Stimulated activated CD4-positive, alpha-beta T cell treated with anti-CD3 and anti-CD28 coated beads, Interleukin-2, amount 100 ng/mL, for 24 hours (primary cell): ENCODE results near the gene IL18BP.
A peak's percentile ranks its signal among the peaks of the same experiment; 100 is the strongest.

ENCODE experiments used
- DNase-seq, 2 donors: peaks; one replicate each; pipeline ENCODE4 v3.0.0-alpha.2; 2020

Gene IL18BP

GRCh38 chr11:71998649-71999310, at the start of gene IL18BP:
Gene IL18BP, plus strand, starts transcription at chr11:71998909. Its CDS starts 1,076 bp downstream, at chr11:71999985.
- no peak for DNase-seq

GRCh38 chr11:71949034-71949433, 49.7 kb upstream of the IL18BP start:
- no peak for DNase-seq

- no peak for DNase-seq
These were observed 46.9 kb upstream of the IL18BP start for GRCh38 chr11:71951741-71952310.

GRCh38 chr11:71955898-71956456, 42.7 kb upstream of the IL18BP start:
- DNase-seq: no peak

GRCh38 chr11:71962428-71963038, 36.2 kb upstream of the IL18BP start:
- no peak for DNase-seq

GRCh38 chr11:71963468-71963867, 35.2 kb upstream of the IL18BP start:
- DNase-seq: no peak

- DNase-seq: no peak
These were observed 34.1 kb upstream of the IL18BP start for GRCh38 chr11:71964641-71965040.

- DNase-seq: no peak
These were observed 27.0 kb upstream of the IL18BP start for GRCh38 chr11:71971680-71972079.

- no peak for DNase-seq
These were observed 22.2 kb upstream of the IL18BP start for GRCh38 chr11:71976551-71976950.

GRCh38 chr11:71977090-71977489, 21.6 kb upstream of the IL18BP start:
- no peak for DNase-seq

GRCh38 chr11:71977743-71978418, 20.8 kb upstream of the IL18BP start:
- peak; percentile 53 to 57 for DNase-seq

GRCh38 chr11:71979094-71979493, 19.6 kb upstream of the IL18BP start:
- DNase-seq: no peak

- DNase-seq: no peak
These were observed 19.1 kb upstream of the IL18BP start for GRCh38 chr11:71979602-71980001.

- DNase-seq: no peak
These were observed 12.6 kb upstream of the IL18BP start for GRCh38 chr11:71986131-71986530.

GRCh38 chr11:71987521-71987920, 11.2 kb upstream of the IL18BP start:
- DNase-seq: no peak

- no peak for DNase-seq
These were observed 10.7 kb upstream of the IL18BP start for GRCh38 chr11:71988050-71988449.

- DNase-seq: no peak
These were observed 8.0 kb upstream of the IL18BP start for GRCh38 chr11:71990701-71991100.

GRCh38 chr11:71991494-71991893, 7.2 kb upstream of the IL18BP start:
- DNase-seq: no peak

GRCh38 chr11:71992136-71992730, 6.5 kb upstream of the IL18BP start:
- DNase-seq: no peak

- DNase-seq: no peak
These were observed 3.9 kb upstream of the IL18BP start for GRCh38 chr11:71994786-71995185.

- no peak for DNase-seq
These were observed 2.9 kb upstream of the IL18BP start for GRCh38 chr11:71995726-71996291.

GRCh38 chr11:71996517-71996916, 2.2 kb upstream of the IL18BP start:
- no peak for DNase-seq

- DNase-seq: no peak
These were observed 1.8 kb upstream of the IL18BP start for GRCh38 chr11:71996946-71997345.
